Mesenchymal stem cell (in vitro differentiated cells and primary cell): ENCODE results near the gene PLA2G6.

Experiments
- DNase-seq: peaks from one replicate; pipeline ENCODE4 v3.0.0-alpha.2; 2013
- H2AFZ ChIP-seq: one replicate; pipeline ENCODE4 v1.6.1; 2013; ENCODE audit warnings: low read depth, mild to moderate bottlenecking, control low read depth, inconsistent platforms, low read length, moderate library complexity
- H2AK5ac ChIP-seq: 2 replicates; pipeline ENCODE4 v1.6.1; 2013; ENCODE audit warnings: low read length, moderate library complexity, mild to moderate bottlenecking, inconsistent platforms; ENCODE audit not compliant: severe bottlenecking
- H2BK120ac ChIP-seq: one replicate; pipeline ENCODE4 v1.6.1; 2013; ENCODE audit warnings: low read depth, mild to moderate bottlenecking, inconsistent platforms, low read length, moderate library complexity
- H2BK12ac ChIP-seq, 2 experiments: one replicate each; pipeline ENCODE4 v1.6.1; 2013; ENCODE audit warnings: inconsistent platforms in 2 of 2, low read length in 2 of 2, mild to moderate bottlenecking in 2 of 2, moderate library complexity in 2 of 2, control low read depth in 1 of 2
- H2BK15ac ChIP-seq: one replicate; pipeline ENCODE4 v1.6.1; 2013; ENCODE audit warnings: mild to moderate bottlenecking, low read depth, inconsistent platforms; ENCODE audit not compliant: poor library complexity, severe bottlenecking
- H2BK5ac ChIP-seq: 2 replicates; pipeline ENCODE4 v1.6.1; 2013; ENCODE audit warnings: low read depth, mild to moderate bottlenecking, low read length, control low read depth, inconsistent platforms; ENCODE audit not compliant: poor library complexity, severe bottlenecking
- H3K14ac ChIP-seq, 2 experiments: one replicate each; pipeline ENCODE4 v1.6.1; 2013; ENCODE audit warnings: inconsistent platforms in 2 of 2, low read length in 2 of 2, control low read depth in 1 of 2, mild to moderate bottlenecking in 1 of 2, moderate library complexity in 1 of 2
- H3K18ac ChIP-seq, 2 experiments: one replicate each; pipeline ENCODE4 v1.6.1; 2013; ENCODE audit warnings: inconsistent platforms in 2 of 2, low read length in 2 of 2, control low read depth in 1 of 2, low read depth in 1 of 2, mild to moderate bottlenecking in 1 of 2
- H3K23ac ChIP-seq, 2 experiments: one replicate each; pipeline ENCODE4 v1.6.1; 2013; ENCODE audit warnings: inconsistent platforms in 2 of 2, low read length in 2 of 2, mild to moderate bottlenecking in 2 of 2, moderate library complexity in 2 of 2, control low read depth in 1 of 2
- H3K27ac ChIP-seq: 2 replicates; pipeline ENCODE4 v1.5.1; 2013; ENCODE audit warnings: mild to moderate bottlenecking, moderate library complexity, low read length, control low read depth, inconsistent platforms; ENCODE audit not compliant: poor library complexity, severe bottlenecking
- H3K27me3 ChIP-seq, 2 experiments: 2 replicates each; pipeline versions ENCODE4 v1.6.1 to v1.7.0; 2013; ENCODE audit warnings: low read length in 2 of 2, mild to moderate bottlenecking in 2 of 2, moderate library complexity in 2 of 2, control low read depth in 1 of 2, inconsistent platforms in 1 of 2; ENCODE audit not compliant: control insufficient read depth in 1 of 2, insufficient read depth in 1 of 2
- H3K36me3 ChIP-seq, 2 experiments: 2 replicates each; pipeline versions ENCODE4 v1.6.1 to v1.7.0; 2013; ENCODE audit warnings: low read length in 2 of 2, control low read depth in 1 of 2, inconsistent platforms in 1 of 2, low read depth in 1 of 2, mild to moderate bottlenecking in 1 of 2; ENCODE audit not compliant: insufficient read depth in 2 of 2, control insufficient read depth in 1 of 2
- H3K4ac ChIP-seq, 2 experiments: one replicate each; pipeline ENCODE4 v1.6.1; 2013; ENCODE audit warnings: inconsistent platforms in 2 of 2, low read length in 2 of 2, mild to moderate bottlenecking in 2 of 2, moderate library complexity in 2 of 2, control low read depth in 1 of 2, low read depth in 1 of 2
- H3K4me1 ChIP-seq: 2 replicates; pipeline ENCODE4 v1.6.1; 2013; ENCODE audit warnings: low read depth, low read length, control low read depth; ENCODE audit not compliant: control insufficient read depth, insufficient read depth
- H3K4me2 ChIP-seq: 2 replicates; pipeline ENCODE4 v1.6.1; 2013; ENCODE audit warnings: low read length, mild to moderate bottlenecking, inconsistent platforms; ENCODE audit not compliant: poor library complexity, severe bottlenecking
- H3K4me3 ChIP-seq, 2 experiments: 2 replicates each; pipeline versions ENCODE4 v1.5.1 to v1.7.0; 2013; ENCODE audit warnings: low read length in 2 of 2, mild to moderate bottlenecking in 2 of 2, control low read depth in 1 of 2, low read depth in 1 of 2; ENCODE audit not compliant: insufficient read depth in 1 of 2
- H3K79me1 ChIP-seq: replicated peaks from 2 replicates; pipeline ENCODE4 v1.6.1; 2013; ENCODE audit warnings: mild to moderate bottlenecking, control low read depth, low read length, inconsistent platforms; ENCODE audit not compliant: poor library complexity, severe bottlenecking
- H3K9ac ChIP-seq: 2 replicates; pipeline ENCODE4 v1.7.0; 2013; ENCODE audit warnings: mild to moderate bottlenecking, low read length, moderate library complexity
- H3K9me3 ChIP-seq: 2 replicates; pipeline ENCODE4 v1.7.0; 2013; ENCODE audit warnings: mild to moderate bottlenecking, low read length; ENCODE audit not compliant: control insufficient read depth
- H4K8ac ChIP-seq: one replicate; pipeline ENCODE4 v1.6.1; 2013; ENCODE audit warnings: inconsistent platforms, mild to moderate bottlenecking, low read length, moderate library complexity
- H4K91ac ChIP-seq: one replicate; pipeline ENCODE4 v1.6.1; 2013; ENCODE audit warnings: mild to moderate bottlenecking, low read length, inconsistent platforms
- WGBS: methylation state at CpG from one replicate; pipeline ENCODE4 v1.1.7; 2013; ENCODE audit warnings: mixed read lengths; 5-methylcytosine and 5-hydroxymethylcytosine counted together

The PLA2G6 gene

DNA sequence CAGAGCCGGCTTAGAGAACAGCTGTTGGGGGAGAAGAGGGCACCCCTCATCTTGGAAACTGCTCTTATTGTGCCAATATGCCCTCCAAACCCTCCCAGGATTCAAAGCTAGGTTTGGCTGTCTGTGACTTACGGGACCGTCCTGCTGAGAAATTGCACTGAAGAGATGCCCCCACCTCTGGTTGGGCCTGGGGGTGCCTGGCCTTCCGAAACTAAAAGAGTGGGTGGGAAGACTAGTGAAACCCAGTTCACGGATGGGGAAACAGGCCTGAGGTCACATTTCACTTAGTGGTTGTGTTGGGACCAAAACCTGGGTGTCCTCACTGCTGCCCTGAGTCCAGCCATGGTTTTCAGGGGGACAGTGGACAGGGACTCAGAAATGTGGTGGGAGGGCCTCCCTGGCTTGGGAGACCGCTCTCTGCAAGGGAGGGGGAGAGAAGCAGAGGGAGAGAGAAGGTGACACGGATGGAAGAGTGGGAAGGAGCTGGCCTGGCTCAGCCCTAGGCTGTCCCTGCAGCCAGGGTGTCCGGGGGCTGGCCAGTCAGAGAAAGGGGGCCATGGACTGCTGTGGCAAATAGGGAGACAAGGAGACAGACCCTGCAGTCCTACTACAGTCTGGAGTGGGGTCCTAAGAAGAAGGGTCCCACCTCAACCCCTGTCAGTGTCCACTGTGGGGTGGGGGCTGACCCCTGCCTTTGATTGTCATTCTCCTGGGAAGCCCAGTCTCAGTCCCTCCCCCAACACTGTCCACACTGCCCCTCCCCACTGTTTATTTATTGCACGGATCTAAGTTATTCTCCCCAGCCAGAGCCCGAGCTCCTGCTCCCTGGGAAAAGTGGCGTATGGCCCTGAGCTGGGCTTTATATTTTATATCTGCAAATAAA lies 33.8 kb upstream of the PLA2G6 start:
- Histone ChIP-seq H3K23ac (no peak overlapping the region), H3K14ac (peak overlapping the region in 1 of 2 experiments; percentile 6), H3K4me1 (peaks cover 33% of the 10 kb centered on the region), H3K27ac (no peak overlapping the region), H3K4ac (no peak overlapping the region), H2AK5ac (no peak overlapping the region), H3K9me3 (no peaks in the 10 kb centered on the region), H3K27me3 (no peaks in the 10 kb centered on the region), H4K8ac (no peak overlapping the region), H4K91ac (no peak overlapping the region), H3K79me1 (peaks cover 29% of the 10 kb centered on the region), H2BK5ac (no peak overlapping the region), H3K36me3 (peaks cover 29 to 44% of the 10 kb centered on the region in 2 experiments), H2BK120ac (no peak overlapping the region), H3K4me3 (no peak overlapping the region), H3K9ac (peak overlapping the region; percentile 36), H2BK12ac (peak overlapping the region in 1 of 2 experiments; percentile 12), H2BK15ac (peak overlapping the region; percentile 33), H3K4me2 (no peak overlapping the region), H3K18ac (peak overlapping the region in 1 of 2 experiments; percentile 42), H2AFZ (no peak overlapping the region)
- peak; percentile 37 for DNase-seq
- 78% methylated on average over 10 of the region's 11 CpGs for WGBS

DNA sequence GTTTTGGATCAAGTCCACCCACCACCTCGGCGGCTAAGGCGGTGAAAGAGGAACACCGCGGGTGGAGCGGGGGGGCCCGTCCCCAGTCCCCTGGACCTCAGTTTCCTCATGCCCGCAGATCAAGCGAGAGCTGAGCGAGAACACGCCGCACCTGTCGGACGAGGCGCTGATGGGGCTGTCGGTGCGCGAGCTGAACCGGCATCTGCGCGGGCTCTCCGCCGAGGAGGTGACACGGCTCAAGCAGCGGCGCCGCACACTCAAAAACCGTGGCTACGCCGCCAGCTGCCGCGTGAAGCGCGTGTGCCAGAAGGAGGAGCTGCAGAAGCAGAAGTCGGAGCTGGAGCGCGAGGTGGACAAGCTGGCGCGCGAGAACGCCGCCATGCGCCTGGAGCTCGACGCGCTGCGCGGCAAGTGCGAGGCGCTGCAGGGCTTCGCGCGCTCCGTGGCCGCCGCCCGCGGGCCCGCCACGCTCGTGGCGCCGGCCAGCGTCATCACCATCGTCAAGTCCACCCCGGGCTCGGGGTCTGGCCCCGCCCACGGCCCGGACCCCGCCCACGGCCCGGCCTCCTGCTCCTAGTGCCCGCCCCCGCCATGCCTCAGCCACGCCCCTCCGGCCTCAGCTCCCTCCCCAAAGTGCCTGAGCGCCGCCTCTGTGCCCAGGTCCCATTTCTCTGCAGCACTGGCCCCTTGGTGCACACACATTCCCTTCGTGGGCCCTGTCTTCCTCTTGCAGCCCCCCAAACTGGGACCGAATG lies 32.8 kb upstream of the PLA2G6 start:
- Histone ChIP-seq H3K4me3 (peak overlapping the region in 1 of 2 experiments; percentile 37), H3K9me3 (no peaks in the 10 kb centered on the region), H3K9ac (peak overlapping the region; percentile 49), H2BK12ac (peak overlapping the region in 1 of 2 experiments; percentile 24), H3K4me1 (peaks cover 26% of the 10 kb centered on the region), H2BK15ac (peak overlapping the region; percentile 33), H3K27ac (no peak overlapping the region), H2BK120ac (no peak overlapping the region), H4K8ac (peak overlapping the region; percentile 56), H4K91ac (peak overlapping the region; percentile 77), H3K27me3 (no peaks in the 10 kb centered on the region), H3K4me2 (peak overlapping the region; percentile 8), H3K18ac (peak overlapping the region; percentile 4 to 45), H3K79me1 (peaks cover 32% of the 10 kb centered on the region), H3K14ac (peak overlapping the region in 1 of 2 experiments; percentile 49), H3K4ac (peak overlapping the region; percentile 6 to 31), H3K23ac (no peak overlapping the region), H2AK5ac (no peak overlapping the region), H2AFZ (no peak overlapping the region), H2BK5ac (no peak overlapping the region), H3K36me3 (peaks cover 31 to 49% of the 10 kb centered on the region in 2 experiments)
- WGBS: 41% methylated on average over 77 of the region's 81 CpGs
- DNase-seq: peak; percentile 61

GRCh38 chr22:38213990-38214301 lies 32.3 kb upstream of the PLA2G6 start:
- H3K27me3 ChIP-seq: no peaks in the 10 kb centered on the region
- no peak overlapping the region for H3K23ac ChIP-seq
- H3K4ac ChIP-seq: no peak overlapping the region
- H3K4me3 ChIP-seq: no peak overlapping the region
- WGBS: 60% methylated on average over 8 of the region's 8 CpGs
- no peak overlapping the region for H3K14ac ChIP-seq
- no peak overlapping the region for H2BK120ac ChIP-seq
- no peaks in the 10 kb centered on the region for H3K9me3 ChIP-seq
- H3K18ac ChIP-seq: no peak overlapping the region
- no peak overlapping the region for H2BK5ac ChIP-seq
- H3K36me3 ChIP-seq: peaks cover 31 to 49% of the 10 kb centered on the region in 2 experiments
- no peak overlapping the region for H3K27ac ChIP-seq
- H3K9ac ChIP-seq: peak overlapping the region; percentile 49
- H2BK15ac ChIP-seq: no peak overlapping the region
- H3K4me2 ChIP-seq: no peak overlapping the region
- H2AFZ ChIP-seq: no peak overlapping the region
- H2BK12ac ChIP-seq: no peak overlapping the region
- H2AK5ac ChIP-seq: no peak overlapping the region
- DNase-seq: peak; percentile 36
- H4K91ac ChIP-seq: no peak overlapping the region
- H4K8ac ChIP-seq: peak overlapping the region; percentile 5
- H3K4me1 ChIP-seq: peaks cover 23% of the 10 kb centered on the region
- peaks cover 33% of the 10 kb centered on the region for H3K79me1 ChIP-seq
